GM21528 (cell line): ENCODE data around the gene S100A4.
"Not testable (repeated sequence)": the region's sequence is repeated elsewhere in the genome, so short reads cannot be mapped to it uniquely, and the experiment has no call there.

Source experiments
- ATAC-seq: cut with Tn5 transposase; IDR thresholded peaks from one replicate; pipeline ENCODE4 v1.9.1; 2021; ENCODE audit warnings: mild to moderate bottlenecking, moderate library complexity; ENCODE audit not compliant: unreplicated experiment, low FRiP score

S100A4 gene

GRCh38 chr1:153536012-153536670 lies 9.5 kb downstream of the S100A4 start:
- no peak for ATAC-seq

- no peak for ATAC-seq
These were observed 10.2 kb downstream of the S100A4 start, which contains the start of gene S100A6 for GRCh38 chr1:153535242-153536011. S100A6 (minus strand) TSS chr1:153535991; CDS start chr1:153535339, 652 bp downstream.

- ATAC-seq: no peak
These were observed 10.7 kb downstream of the S100A4 start for GRCh38 chr1:153534925-153535241.

- no peak for ATAC-seq
These were observed 11.2 kb downstream of the S100A4 start for GRCh38 chr1:153534226-153534924.

- no peak for ATAC-seq
These were observed 11.9 kb downstream of the S100A4 start for GRCh38 chr1:153533689-153534201.

GRCh38 chr1:153532769-153533599 lies 12.6 kb downstream of the S100A4 start:
- ATAC-seq: no peak

- no peak for ATAC-seq
These were observed 13.4 kb downstream of the S100A4 start for GRCh38 chr1:153532181-153532580.

- ATAC-seq: no peak
These were observed 14.0 kb downstream of the S100A4 start for GRCh38 chr1:153531638-153532037.

GRCh38 chr1:153527683-153528040 lies 17.9 kb downstream of the S100A4 start:
- ATAC-seq: no peak

GRCh38 chr1:153527023-153527682 lies 18.5 kb downstream of the S100A4 start:
- no peak for ATAC-seq

GRCh38 chr1:153526132-153526543 lies 19.5 kb downstream of the S100A4 start:
- ATAC-seq: no peak

GRCh38 chr1:153525088-153525728 lies 20.4 kb downstream of the S100A4 start:
- no peak for ATAC-seq

- not testable (repeated sequence) for ATAC-seq
These were observed 23.1 kb downstream of the S100A4 start for GRCh38 chr1:153522353-153523048.

- not testable (repeated sequence) for ATAC-seq
These were observed 23.8 kb downstream of the S100A4 start for GRCh38 chr1:153521808-153522207.

GRCh38 chr1:153520818-153521476 lies 24.7 kb downstream of the S100A4 start:
- no peak for ATAC-seq

- ATAC-seq: not testable (repeated sequence)
These were observed 25.4 kb downstream of the S100A4 start for GRCh38 chr1:153520137-153520691.

- ATAC-seq: no peak
These were observed 26.4 kb downstream of the S100A4 start for GRCh38 chr1:153519242-153519641.
